ENCODE data around the gene SASH1. TPM values are rescaled to one million over a fixed set of nuclear protein-coding genes. Genes with fewer than 3 reads are reported as not detected.

Gene SASH1
- total RNA-seq, 1 experiment from 2014 or later, result 11.7 TPM

DNA sequence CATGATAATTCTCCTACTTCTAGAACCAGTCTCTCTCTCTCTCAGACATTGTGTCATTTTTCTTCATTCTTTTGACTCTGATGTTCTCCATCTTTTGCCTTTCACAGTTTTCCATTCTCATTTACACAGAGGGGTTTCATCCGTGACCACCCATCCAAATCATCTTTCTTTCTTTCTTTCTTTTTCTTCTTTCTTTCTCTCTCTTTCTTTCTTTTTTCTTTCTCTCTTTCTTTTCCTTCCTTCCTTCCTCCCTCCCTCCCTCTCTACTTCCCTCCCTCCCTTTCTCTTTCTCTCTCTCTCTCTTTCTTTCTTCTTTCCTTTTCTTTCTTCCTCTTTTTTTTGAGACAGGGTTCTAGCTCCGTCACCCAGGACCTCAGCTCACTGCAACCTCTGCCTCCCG, 19.9 kb upstream of the SASH1 start:
- ATAC-seq (no peak), DNase-seq (ENCODE audit: low read depth, low spot score) (no peak)
- intact Hi-C loops (cut with micrococcal nuclease), result no loop called here
- no peaks in the 10 kb centered on the region for H3K36me3 ChIP-seq (ENCODE audit: control insufficient read depth in 1 of 2, insufficient read depth in 2 of 2, low read length in 2 of 2)
- H3K9me2 ChIP-seq (ENCODE audit: insufficient read depth), result no peaks in the 10 kb centered on the region
- ChIA-PET RAD21 (ENCODE audit: low non-redundant PET in 1 of 2, low total read pairs in 2 of 2, uncharacterized antibody in 2 of 2, unreplicated experiment in 2 of 2) (no interaction called here), POLR2A (no interaction called here), CTCF (no interaction called here)
- H3K79me2 ChIP-seq (ENCODE audit: insufficient read depth, low read length), result no peaks in the 10 kb centered on the region
- BruUV-seq (replicated peaks), result no TSS peak
- no peak overlapping the region for H2AFZ ChIP-seq (ENCODE audit: low read depth, low read length, poor library complexity, severe bottlenecking)
- H3K9ac ChIP-seq (ENCODE audit: low read length), result no peak overlapping the region
- H3K4me2 ChIP-seq (ENCODE audit: low read length), result no peak overlapping the region
- no peak overlapping the region for H3K4me3 ChIP-seq (replicated peaks in 1 of 2; ENCODE audit: low read depth in 1 of 2, low read length in 2 of 2)
- no peaks in the 10 kb centered on the region for H4K20me1 ChIP-seq (ENCODE audit: insufficient read depth)
- no peak overlapping the region for H3K27ac ChIP-seq (ENCODE audit: low read depth, low read length)
- H3K4me1 ChIP-seq (ENCODE audit: control insufficient read depth in 1 of 2, insufficient read depth in 2 of 2, low read length in 2 of 2), result no peaks in the 10 kb centered on the region; a peak in 1 of 4 replicates
- H3K9me3 ChIP-seq (ENCODE audit: control insufficient read depth in 1 of 2, insufficient read depth in 1 of 2, low read depth in 1 of 2, low read length in 2 of 2), result no peaks in the 10 kb centered on the region
- no peak for TF ChIP-seq EGR1 (IDR thresholded peaks at IDR 0.05; ENCODE audit: low read depth)
- TF ChIP-seq SIN3A (IDR thresholded peaks at IDR 0.05; ENCODE audit: low read depth), result no peak
- no peak for TF ChIP-seq SRF (IDR thresholded peaks at IDR 0.05; ENCODE audit: low read depth)
- TF ChIP-seq RAD21 (IDR thresholded peaks at IDR 0.05; ENCODE audit: low read depth), result no peak
- no peaks in the 10 kb centered on the region for H3K27me3 ChIP-seq (ENCODE audit: insufficient read depth, low read length)

DNA sequence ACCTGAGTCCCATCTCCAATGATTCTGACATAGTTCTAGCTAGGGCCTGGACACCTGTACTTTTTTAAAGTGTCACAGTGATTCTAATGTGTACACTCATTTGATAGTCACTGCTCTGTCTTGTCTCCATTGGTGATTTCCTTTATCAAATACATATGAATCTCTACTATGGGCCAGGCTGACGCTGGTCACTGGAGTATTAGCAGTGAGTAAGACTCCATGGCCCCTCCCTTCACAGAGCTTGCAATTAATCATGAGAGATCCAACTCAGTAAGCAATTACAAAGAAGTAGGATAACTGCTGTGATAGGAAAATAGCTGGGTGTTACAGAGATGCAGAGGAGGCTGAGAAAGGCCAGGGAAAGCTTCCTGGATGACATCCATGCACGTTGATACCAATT, 19.3 kb upstream of the SASH1 start:
- Histone ChIP-seq H3K9me2 (ENCODE audit: insufficient read depth) (no peaks in the 10 kb centered on the region), H3K4me3 (replicated peaks in 1 of 2; ENCODE audit: low read depth in 1 of 2, low read length in 2 of 2) (no peak overlapping the region), H3K4me1 (ENCODE audit: control insufficient read depth in 1 of 2, insufficient read depth in 2 of 2, low read length in 2 of 2) (no peaks in the 10 kb centered on the region; a peak in 1 of 4 replicates), H3K9ac (ENCODE audit: low read length) (no peak overlapping the region), H2AFZ (ENCODE audit: low read depth, low read length, poor library complexity, severe bottlenecking) (no peak overlapping the region), H3K9me3 (ENCODE audit: control insufficient read depth in 1 of 2, insufficient read depth in 1 of 2, low read depth in 1 of 2, low read length in 2 of 2) (no peaks in the 10 kb centered on the region), H3K79me2 (ENCODE audit: insufficient read depth, low read length) (no peaks in the 10 kb centered on the region), H3K27ac (ENCODE audit: low read depth, low read length) (no peak overlapping the region), H4K20me1 (ENCODE audit: insufficient read depth) (no peaks in the 10 kb centered on the region), H3K4me2 (ENCODE audit: low read length) (no peak overlapping the region), H3K27me3 (ENCODE audit: insufficient read depth, low read length) (no peaks in the 10 kb centered on the region), H3K36me3 (ENCODE audit: control insufficient read depth in 1 of 2, insufficient read depth in 2 of 2, low read length in 2 of 2) (no peaks in the 10 kb centered on the region)
- intact Hi-C loops (cut with micrococcal nuclease), result no loop called here
- DNase-seq (ENCODE audit: low read depth, low spot score), result no peak
- no peak for ATAC-seq
- RAD21 ChIA-PET (ENCODE audit: low non-redundant PET in 1 of 2, low total read pairs in 2 of 2, uncharacterized antibody in 2 of 2, unreplicated experiment in 2 of 2), result no interaction called here
- BruUV-seq (replicated peaks), result no TSS peak
- CTCF ChIA-PET, result no interaction called here
- POLR2A ChIA-PET, result interaction anchor here (0.7 kb wide), 1 partner anchor 156 kb away, joined by 3 read pairs; no protein-coding TSS in a partner anchor
- TF ChIP-seq FOSL1 (IDR thresholded peaks at IDR 0.05; ENCODE audit: low read depth), result no peak
- TF ChIP-seq EGR1 (IDR thresholded peaks at IDR 0.05; ENCODE audit: low read depth), result no peak
- TF ChIP-seq ZFX (IDR thresholded peaks at IDR 0.05), result no peak
- TF ChIP-seq, protein P1, sequence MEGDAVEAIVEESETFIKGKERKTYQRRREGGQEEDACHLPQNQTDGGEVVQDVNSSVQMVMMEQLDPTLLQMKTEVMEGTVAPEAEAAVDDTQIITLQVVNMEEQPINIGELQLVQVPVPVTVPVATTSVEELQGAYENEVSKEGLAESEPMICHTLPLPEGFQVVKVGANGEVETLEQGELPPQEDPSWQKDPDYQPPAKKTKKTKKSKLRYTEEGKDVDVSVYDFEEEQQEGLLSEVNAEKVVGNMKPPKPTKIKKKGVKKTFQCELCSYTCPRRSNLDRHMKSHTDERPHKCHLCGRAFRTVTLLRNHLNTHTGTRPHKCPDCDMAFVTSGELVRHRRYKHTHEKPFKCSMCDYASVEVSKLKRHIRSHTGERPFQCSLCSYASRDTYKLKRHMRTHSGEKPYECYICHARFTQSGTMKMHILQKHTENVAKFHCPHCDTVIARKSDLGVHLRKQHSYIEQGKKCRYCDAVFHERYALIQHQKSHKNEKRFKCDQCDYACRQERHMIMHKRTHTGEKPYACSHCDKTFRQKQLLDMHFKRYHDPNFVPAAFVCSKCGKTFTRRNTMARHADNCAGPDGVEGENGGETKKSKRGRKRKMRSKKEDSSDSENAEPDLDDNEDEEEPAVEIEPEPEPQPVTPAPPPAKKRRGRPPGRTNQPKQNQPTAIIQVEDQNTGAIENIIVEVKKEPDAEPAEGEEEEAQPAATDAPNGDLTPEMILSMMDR (IDR thresholded peaks at IDR 0.05 in 2 of 3, conservative IDR thresholded peaks at IDR 0.05 in 1 of 3; ENCODE audit: borderline replicate concordance in 1 of 3, insufficient read depth in 1 of 3, low read depth in 2 of 3, low read length in 2 of 3), result no peak
- TF ChIP-seq, protein P2, sequence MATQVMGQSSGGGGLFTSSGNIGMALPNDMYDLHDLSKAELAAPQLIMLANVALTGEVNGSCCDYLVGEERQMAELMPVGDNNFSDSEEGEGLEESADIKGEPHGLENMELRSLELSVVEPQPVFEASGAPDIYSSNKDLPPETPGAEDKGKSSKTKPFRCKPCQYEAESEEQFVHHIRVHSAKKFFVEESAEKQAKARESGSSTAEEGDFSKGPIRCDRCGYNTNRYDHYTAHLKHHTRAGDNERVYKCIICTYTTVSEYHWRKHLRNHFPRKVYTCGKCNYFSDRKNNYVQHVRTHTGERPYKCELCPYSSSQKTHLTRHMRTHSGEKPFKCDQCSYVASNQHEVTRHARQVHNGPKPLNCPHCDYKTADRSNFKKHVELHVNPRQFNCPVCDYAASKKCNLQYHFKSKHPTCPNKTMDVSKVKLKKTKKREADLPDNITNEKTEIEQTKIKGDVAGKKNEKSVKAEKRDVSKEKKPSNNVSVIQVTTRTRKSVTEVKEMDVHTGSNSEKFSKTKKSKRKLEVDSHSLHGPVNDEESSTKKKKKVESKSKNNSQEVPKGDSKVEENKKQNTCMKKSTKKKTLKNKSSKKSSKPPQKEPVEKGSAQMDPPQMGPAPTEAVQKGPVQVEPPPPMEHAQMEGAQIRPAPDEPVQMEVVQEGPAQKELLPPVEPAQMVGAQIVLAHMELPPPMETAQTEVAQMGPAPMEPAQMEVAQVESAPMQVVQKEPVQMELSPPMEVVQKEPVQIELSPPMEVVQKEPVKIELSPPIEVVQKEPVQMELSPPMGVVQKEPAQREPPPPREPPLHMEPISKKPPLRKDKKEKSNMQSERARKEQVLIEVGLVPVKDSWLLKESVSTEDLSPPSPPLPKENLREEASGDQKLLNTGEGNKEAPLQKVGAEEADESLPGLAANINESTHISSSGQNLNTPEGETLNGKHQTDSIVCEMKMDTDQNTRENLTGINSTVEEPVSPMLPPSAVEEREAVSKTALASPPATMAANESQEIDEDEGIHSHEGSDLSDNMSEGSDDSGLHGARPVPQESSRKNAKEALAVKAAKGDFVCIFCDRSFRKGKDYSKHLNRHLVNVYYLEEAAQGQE (IDR thresholded peaks at IDR 0.05; ENCODE audit: low read depth), result no peak
- no peak for TF ChIP-seq SP1 (IDR thresholded peaks at IDR 0.05; ENCODE audit: low read depth)
- TF ChIP-seq POLR2AphosphoS5 (IDR thresholded peaks at IDR 0.05; ENCODE audit: low read depth, low read length), result no peak
- TF ChIP-seq ELF1 (IDR thresholded peaks at IDR 0.05; ENCODE audit: borderline replicate concordance, low read depth), result no peak
- no peak for TF ChIP-seq CBX3 (IDR thresholded peaks at IDR 0.05; ENCODE audit: low read depth)
- TF ChIP-seq, protein P3, sequence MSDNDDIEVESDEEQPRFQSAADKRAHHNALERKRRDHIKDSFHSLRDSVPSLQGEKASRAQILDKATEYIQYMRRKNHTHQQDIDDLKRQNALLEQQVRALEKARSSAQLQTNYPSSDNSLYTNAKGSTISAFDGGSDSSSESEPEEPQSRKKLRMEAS (IDR thresholded peaks at IDR 0.05), result no peak
- no peak for TF ChIP-seq SRF (IDR thresholded peaks at IDR 0.05; ENCODE audit: low read depth)
- no peak for TF ChIP-seq JUND (IDR thresholded peaks at IDR 0.05)
- no peak for TF ChIP-seq SIN3A (IDR thresholded peaks at IDR 0.05; ENCODE audit: low read depth)
- no peak for TF ChIP-seq POLR2A (IDR thresholded peaks at IDR 0.05; ENCODE audit: borderline replicate concordance, extremely low read depth, insufficient read depth, insufficient read length)
- TF ChIP-seq ZNF274 (IDR thresholded peaks at IDR 0.05; ENCODE audit: low read depth, low read length), result no peak
- TF ChIP-seq EZH2phosphoT487 (IDR thresholded peaks at IDR 0.05; ENCODE audit: borderline replicate concordance), result no peak
- no peak for TF ChIP-seq EZH2 (IDR thresholded peaks at IDR 0.05)
